Fibroblast of lung (primary cell): Measurements from ENCODE around the gene FNBP1L.

ENCODE experiments used
- CTCF ChIP-seq, 2 donors: IDR thresholded peaks in 1 of 2; conservative IDR thresholded peaks in 1 of 2; 1 replicate in 1 of 2; 2 replicates in 1 of 2; pipeline ENCODE4 v1.5.1; 2011 to 2012; ENCODE audit warnings: low read length in 2 of 2, control low read depth in 1 of 2, inconsistent platforms in 1 of 2, low read depth in 1 of 2, mild to moderate bottlenecking in 1 of 2
- EZH2 ChIP-seq: IDR thresholded peaks from 2 replicates; pipeline ENCODE4 v1.5.1; 2012; ENCODE audit warnings: low read length, control low read depth, mild to moderate bottlenecking; ENCODE audit errors: missing control alignments

GRCh38 chr1:93471284-93471683 is 23.4 kb downstream of the FNBP1L start:
- no peak for TF ChIP-seq CTCF (conservative IDR thresholded peaks at IDR 0.05 in 1 of 2, IDR thresholded peaks at IDR 0.05 in 1 of 2; ENCODE audit: low read depth in 1 of 2, low read length in 2 of 2)
- TF ChIP-seq EZH2, result no peak
